Measurements from ENCODE around the gene RPL28.

RPL28 gene

DNA sequence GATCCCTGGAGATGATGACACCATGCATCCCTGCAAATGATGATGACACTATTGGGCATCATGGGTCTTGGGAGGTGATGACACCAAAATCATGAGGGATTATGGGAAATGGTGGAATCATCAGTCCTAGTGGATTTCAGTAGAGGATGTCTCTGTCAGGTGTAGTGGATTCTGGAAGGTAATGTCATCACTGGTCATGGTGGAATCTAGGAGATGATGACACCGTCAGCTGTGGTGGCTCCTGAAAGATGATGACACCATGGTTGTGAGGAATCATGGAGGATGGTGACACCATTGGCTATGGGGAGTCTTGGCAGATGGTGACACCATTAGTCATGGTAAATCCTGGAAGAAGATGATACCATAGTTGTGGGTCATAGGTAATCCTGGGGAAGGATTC is 45.5 kb downstream of the RPL28 start:
- Histone ChIP-seq H3K79me2 (ENCODE audit: low read length) (no peaks in the 10 kb centered on the region), H3K36me3 (replicated peaks; ENCODE audit: insufficient read depth, low read length) (no peaks in the 10 kb centered on the region), H3K4me3 (ENCODE audit: low read length) (no peak overlapping the region), H3K4me1 (ENCODE audit: low read length) (no peaks in the 10 kb centered on the region), H3K9me2 (replicated peaks; ENCODE audit: insufficient read depth, low read length) (no peaks in the 10 kb centered on the region), H2AFZ (ENCODE audit: low read length) (no peak overlapping the region), H3K4me2 (ENCODE audit: low read depth, low read length) (no peak overlapping the region), H3K27ac (ENCODE audit: low read length) (no peak overlapping the region), H3K9me3 (replicated peaks; ENCODE audit: insufficient read depth, low read length) (no peaks in the 10 kb centered on the region), H4K20me1 (ENCODE audit: insufficient read depth, low read length) (no peaks in the 10 kb centered on the region), H3F3A (ENCODE audit: insufficient read depth, low read length) (no peaks in the 10 kb centered on the region), H3K9ac (ENCODE audit: low read length) (no peak overlapping the region), H3K27me3 (replicated peaks; ENCODE audit: insufficient read depth, low read length) (peaks cover 46% of the 10 kb centered on the region)
- no peak for DNase-seq
- TF ChIP-seq EZH2phosphoT487 (IDR thresholded peaks at IDR 0.05; ENCODE audit: low read length) = no peak
- TF ChIP-seq, protein P1, sequence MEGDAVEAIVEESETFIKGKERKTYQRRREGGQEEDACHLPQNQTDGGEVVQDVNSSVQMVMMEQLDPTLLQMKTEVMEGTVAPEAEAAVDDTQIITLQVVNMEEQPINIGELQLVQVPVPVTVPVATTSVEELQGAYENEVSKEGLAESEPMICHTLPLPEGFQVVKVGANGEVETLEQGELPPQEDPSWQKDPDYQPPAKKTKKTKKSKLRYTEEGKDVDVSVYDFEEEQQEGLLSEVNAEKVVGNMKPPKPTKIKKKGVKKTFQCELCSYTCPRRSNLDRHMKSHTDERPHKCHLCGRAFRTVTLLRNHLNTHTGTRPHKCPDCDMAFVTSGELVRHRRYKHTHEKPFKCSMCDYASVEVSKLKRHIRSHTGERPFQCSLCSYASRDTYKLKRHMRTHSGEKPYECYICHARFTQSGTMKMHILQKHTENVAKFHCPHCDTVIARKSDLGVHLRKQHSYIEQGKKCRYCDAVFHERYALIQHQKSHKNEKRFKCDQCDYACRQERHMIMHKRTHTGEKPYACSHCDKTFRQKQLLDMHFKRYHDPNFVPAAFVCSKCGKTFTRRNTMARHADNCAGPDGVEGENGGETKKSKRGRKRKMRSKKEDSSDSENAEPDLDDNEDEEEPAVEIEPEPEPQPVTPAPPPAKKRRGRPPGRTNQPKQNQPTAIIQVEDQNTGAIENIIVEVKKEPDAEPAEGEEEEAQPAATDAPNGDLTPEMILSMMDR (IDR thresholded peaks at IDR 0.05; ENCODE audit: low read length) = no peak
- TF ChIP-seq EZH2 (optimal IDR thresholded peaks at IDR 0.05; ENCODE audit: low read depth, low read length) = no peak

DNA sequence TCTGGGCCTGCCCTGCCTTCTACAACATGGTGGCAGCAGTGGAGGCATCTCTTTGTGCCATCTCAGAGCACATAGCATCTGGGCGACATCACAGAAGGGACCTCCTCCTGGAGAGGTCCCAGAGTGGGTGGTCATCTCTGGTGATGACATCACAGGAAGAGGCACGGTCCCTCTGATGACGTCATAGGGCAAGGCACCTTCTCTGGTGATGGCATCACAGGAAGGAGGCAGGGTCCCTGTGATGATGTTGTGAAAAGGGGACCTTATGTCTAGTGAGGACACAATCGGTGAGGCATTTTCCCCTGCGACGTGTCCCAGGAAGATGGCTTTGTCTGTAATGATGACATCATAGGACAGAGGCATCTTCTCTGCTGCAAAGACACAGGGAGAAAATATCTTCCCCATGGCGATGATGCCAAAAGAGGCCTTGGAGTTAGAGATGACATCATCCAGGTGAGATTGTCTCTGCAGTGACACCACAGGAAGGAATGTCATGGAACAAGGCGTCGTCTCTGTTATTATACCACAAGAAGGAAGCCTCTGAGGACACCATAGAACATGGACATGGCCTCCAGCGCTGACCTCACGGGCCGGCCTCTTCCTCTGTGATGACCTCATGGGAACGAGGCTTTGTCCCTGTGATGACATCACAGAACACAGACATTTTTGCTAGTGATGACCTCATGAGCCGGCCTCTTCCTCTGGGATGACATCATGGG is 46.7 kb downstream of the RPL28 start:
- no peaks in the 10 kb centered on the region for H3K9me3 ChIP-seq (replicated peaks; ENCODE audit: insufficient read depth, low read length)
- H3K36me3 ChIP-seq (replicated peaks; ENCODE audit: insufficient read depth, low read length) = no peaks in the 10 kb centered on the region
- H3K27me3 ChIP-seq (replicated peaks; ENCODE audit: insufficient read depth, low read length) = peaks cover 43% of the 10 kb centered on the region
- H3K9ac ChIP-seq (ENCODE audit: low read length) = no peak overlapping the region
- no peak overlapping the region for H3K4me3 ChIP-seq (ENCODE audit: low read length)
- no peaks in the 10 kb centered on the region for H3K79me2 ChIP-seq (ENCODE audit: low read length)
- no peak for TF ChIP-seq EZH2 (optimal IDR thresholded peaks at IDR 0.05; ENCODE audit: low read depth, low read length)
- TF ChIP-seq, protein P1 (IDR thresholded peaks at IDR 0.05; ENCODE audit: low read length) = no peak
- TF ChIP-seq EZH2phosphoT487 (IDR thresholded peaks at IDR 0.05; ENCODE audit: low read length) = no peak
- H3F3A ChIP-seq (ENCODE audit: insufficient read depth, low read length) = no peaks in the 10 kb centered on the region
- no peaks in the 10 kb centered on the region for H3K4me1 ChIP-seq (ENCODE audit: low read length)
- no peaks in the 10 kb centered on the region for H3K9me2 ChIP-seq (replicated peaks; ENCODE audit: insufficient read depth, low read length)
- H3K27ac ChIP-seq (ENCODE audit: low read length) = no peak overlapping the region
- DNase-seq = no peak
- no peak overlapping the region for H3K4me2 ChIP-seq (ENCODE audit: low read depth, low read length)
- H2AFZ ChIP-seq (ENCODE audit: low read length) = no peak overlapping the region
- no peaks in the 10 kb centered on the region for H4K20me1 ChIP-seq (ENCODE audit: insufficient read depth, low read length)

DNA sequence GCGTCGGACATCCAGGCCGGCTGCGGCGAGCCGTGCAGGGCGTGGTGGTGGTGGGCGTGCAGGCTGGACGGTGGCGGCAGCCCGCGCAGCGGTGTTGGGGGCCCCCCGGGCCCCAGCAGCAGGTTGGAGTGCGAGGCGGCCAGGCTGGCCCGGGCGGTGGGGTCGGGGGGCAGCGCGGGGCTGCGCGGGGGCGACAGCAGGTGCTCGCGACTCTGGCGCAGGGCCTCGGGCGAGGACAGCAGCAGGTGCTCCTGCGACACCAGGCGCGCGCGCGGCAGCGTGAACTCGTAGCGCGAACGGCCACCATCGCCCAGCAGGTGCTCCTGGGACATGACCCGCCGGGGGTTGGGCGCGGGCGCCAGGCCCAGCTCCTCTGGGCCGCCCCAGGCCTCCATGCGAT is 47.6 kb downstream of the RPL28 start:
- Histone ChIP-seq H3K9me3 (replicated peaks; ENCODE audit: insufficient read depth, low read length) (no peaks in the 10 kb centered on the region), H4K20me1 (ENCODE audit: insufficient read depth, low read length) (no peaks in the 10 kb centered on the region), H3K36me3 (replicated peaks; ENCODE audit: insufficient read depth, low read length) (no peaks in the 10 kb centered on the region), H3K27ac (ENCODE audit: low read length) (no peak overlapping the region), H3K79me2 (ENCODE audit: low read length) (no peaks in the 10 kb centered on the region), H3K9me2 (replicated peaks; ENCODE audit: insufficient read depth, low read length) (no peaks in the 10 kb centered on the region), H3K4me3 (ENCODE audit: low read length) (no peak overlapping the region), H3K27me3 (replicated peaks; ENCODE audit: insufficient read depth, low read length) (peaks cover 35% of the 10 kb centered on the region), H3F3A (ENCODE audit: insufficient read depth, low read length) (no peaks in the 10 kb centered on the region), H3K4me1 (ENCODE audit: low read length) (no peaks in the 10 kb centered on the region), H3K9ac (ENCODE audit: low read length) (no peak overlapping the region), H2AFZ (ENCODE audit: low read length) (no peak overlapping the region), H3K4me2 (ENCODE audit: low read depth, low read length) (no peak overlapping the region)
- TF ChIP-seq, protein P1 (IDR thresholded peaks at IDR 0.05; ENCODE audit: low read length) = no peak
- TF ChIP-seq EZH2 (optimal IDR thresholded peaks at IDR 0.05; ENCODE audit: low read depth, low read length) (no peak), EZH2phosphoT487 (IDR thresholded peaks at IDR 0.05; ENCODE audit: low read length) (no peak)
- DNase-seq = no peak
